Raji (cell line): Measurements from ENCODE around the gene METTL25B.

ENCODE experiments used
- POLR2A ChIP-seq: IDR thresholded peaks from 2 replicates; pipeline ENCODE4 v1.6.1; 2011; ENCODE audit warnings: low read depth, low read length, control low read depth; ENCODE audit not compliant: insufficient read depth

Gene METTL25B

DNA sequence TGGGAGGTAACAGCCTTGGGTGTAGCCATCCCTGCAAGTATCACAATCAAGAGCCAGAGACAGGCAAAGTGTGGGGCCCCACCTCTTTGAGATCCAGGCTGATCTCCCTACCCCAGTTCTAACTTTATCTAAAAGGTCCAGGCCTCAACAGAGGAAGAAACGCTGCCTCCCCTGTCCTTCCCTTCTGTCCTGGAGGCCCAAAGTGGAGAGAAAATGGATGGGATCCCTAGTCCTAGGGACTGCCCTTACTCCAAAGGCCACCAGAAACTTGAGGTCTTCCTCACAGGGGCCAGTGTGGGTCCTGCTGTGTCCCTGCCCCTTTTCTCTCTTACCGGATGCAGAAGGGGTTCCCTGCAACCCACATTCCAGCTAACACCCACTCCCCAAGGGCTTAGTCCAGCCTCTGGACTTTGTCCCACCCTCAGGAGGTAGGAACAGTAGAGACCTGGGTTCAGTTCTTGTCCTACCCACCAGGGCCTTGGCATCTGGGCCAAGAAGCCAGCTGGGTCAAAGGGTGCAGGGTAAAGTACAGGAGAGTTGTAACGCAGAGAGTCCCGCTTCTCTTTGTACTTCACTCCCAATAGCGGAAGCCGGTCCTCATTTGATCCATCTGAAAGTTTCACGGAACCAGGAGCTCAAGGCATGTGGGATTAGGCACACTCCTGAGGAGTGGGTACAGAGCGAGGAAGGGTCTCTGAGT lies 21.3 kb downstream of the METTL25B start:
- TF ChIP-seq POLR2A, result no peak

DNA sequence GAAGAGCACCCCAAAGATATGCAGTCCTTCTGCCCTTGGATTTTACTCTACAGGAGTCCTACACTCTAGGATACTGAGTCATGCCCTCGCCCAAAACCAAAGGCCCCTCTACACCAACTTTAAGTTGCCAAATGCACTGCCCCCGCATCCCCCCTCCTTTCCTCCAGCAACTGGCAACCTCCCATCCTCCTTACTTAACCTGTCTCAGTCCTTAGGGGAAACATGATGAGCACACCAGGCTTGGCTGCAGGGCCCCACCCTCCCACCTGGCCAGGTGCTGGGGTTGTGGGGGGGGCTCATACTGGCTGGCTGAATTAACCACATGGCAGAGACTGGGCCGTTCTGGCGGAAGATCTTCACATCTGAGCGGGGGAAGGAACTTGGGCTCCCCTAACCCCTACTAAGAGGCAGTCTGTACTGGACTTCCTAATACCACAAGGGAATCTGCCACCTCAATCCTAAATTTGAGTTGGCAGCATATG lies 22.0 kb downstream of the METTL25B start:
- peak; percentile 55; the same call in 1 of the 2 replicates for TF ChIP-seq POLR2A

DNA sequence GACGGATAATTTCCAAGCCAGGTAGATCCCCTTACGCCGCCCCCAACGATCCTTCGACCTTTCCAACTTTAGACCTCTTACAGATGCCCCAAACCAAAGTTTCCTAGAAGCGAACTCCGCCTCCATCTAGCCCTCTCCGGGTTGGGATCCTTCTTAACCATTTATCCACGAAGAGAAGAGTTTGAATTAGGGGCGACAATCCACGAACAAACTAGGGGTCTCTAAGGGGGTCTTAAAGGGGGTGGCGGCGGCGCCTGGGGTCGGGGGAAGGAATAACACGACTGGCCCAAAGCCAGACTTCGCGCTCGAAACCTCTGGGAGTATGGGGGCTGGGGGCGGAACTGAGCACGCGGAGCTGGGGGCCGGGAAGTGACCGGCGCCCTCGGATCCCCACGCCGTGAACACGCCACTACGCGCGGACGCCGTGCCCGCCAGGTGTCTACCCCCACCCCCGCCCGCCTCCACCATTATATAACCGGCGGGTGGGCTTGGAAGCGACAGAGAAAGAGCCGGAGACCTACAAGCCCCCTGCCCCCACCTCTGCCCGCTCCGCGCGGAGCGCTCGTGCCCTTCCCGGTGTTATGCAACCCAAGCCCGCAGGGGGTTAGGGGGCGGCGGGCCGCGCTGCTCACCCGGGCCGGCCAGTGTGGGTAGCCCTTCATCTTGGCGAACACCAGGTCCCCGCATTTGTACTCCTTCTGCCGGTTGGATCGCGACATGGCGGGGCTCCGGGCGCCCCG lies 22.6 kb downstream of the METTL25B start:
- no peak for TF ChIP-seq POLR2A

DNA sequence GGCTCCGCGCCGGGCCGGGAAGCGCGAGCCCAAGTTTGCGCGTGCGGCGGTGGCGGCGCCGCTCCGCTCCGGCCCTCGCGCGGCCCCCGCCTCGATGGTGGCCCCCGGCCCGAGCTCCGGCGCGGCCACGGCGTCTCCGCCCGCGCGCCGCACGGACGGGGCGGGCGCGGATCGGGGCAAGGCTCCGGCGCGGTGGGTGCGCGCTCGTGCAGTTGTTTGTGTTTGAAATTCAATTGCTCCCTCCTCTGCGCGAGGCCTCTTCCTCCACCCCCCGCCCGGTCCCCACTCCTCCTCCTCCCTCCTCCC lies 23.1 kb downstream of the METTL25B start, which contains the start of gene HDGF:
HDGF (minus strand) TSS at position 225 of the 306 bp plus-strand sequence. CDS start 246 bp downstream, outside the sequence.
- TF ChIP-seq POLR2A, result peak; percentile 66; the same call in 1 of the 2 replicates

DNA sequence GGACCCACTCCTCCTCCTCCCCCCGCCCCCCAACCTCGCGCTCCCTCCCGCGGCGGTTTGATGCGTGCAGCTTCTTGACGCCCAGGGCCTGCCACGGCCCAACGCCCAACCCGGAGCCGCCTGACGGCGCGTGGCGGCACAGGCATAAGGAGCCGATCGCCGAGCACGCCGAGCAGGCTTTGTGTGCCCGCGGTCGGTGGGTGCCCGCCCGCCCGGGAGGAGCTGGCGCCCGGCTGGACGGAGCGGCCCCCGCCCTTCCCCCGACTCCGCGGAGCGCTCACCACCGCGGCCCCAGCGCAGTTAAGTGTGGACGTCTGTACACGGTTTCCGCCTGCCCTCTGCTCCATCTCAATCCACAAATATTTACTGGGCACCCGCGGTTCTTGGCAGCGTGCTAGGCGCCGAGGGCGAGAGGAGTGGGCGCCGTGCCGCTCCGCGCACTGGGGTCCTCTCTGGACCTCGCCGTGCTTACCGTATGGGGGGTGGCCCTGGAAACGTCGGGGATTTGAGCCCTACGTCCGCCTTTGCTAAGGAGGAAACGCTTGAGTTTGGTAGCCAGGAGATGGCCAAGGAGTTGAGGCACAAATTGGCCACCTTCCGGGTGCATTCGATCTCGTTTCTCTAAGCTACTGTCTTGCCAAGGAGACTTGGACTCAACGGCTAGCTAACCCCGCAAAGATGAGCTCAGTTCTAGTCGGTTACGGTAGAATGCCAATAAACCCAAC lies 23.6 kb downstream of the METTL25B start:
- TF ChIP-seq POLR2A, result peak; percentile 62

DNA sequence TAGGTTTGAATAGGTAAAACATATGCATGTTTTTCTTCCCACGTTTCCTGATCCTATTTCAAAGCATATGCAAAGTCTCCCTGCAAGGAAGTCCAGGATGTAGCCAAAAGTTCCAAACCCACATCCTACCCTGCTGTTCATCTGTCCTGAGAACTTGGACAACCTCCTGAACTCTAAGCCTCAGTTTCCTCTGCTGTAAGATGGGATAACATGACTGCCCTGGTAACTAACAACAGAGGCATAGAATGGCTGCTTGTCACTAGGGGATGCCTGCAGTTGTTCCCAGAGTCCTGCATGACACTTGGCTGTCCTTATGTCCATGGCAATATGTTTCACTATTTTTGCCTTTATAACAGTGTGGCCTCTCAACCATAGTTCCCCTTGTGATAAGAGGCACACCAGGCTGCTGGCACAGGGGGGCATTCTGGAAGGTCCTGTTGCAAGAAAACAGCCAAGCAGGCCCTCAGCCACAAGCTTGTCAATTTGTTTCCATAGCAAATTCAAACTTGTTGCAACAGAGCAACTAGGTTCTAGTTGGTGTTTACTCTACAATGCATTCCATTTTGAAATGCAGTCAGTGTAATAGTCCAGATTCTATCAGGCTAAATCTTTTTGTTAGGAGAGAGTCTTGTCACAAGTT lies 24.7 kb downstream of the METTL25B start:
- TF ChIP-seq POLR2A, result no peak

DNA sequence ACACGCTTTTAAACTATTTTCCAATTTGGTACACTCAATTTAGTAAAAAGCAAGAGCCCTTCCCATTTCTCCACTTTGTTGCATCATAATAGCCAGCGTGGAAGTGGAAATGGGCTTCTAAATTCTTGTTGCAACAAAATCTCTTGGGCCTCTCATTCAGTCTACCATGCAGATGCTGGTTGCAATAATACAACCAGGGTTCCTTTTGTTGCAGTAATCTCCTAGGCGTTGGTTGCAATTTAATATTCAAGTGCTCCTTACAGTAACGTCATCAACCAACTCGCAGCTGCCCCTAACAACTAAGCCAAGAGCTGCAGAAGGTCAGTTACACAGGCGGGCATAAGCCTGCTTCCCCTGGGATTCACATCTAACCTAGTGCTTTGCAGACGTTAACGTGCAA lies 25.9 kb downstream of the METTL25B start:
- no peak for TF ChIP-seq POLR2A

DNA sequence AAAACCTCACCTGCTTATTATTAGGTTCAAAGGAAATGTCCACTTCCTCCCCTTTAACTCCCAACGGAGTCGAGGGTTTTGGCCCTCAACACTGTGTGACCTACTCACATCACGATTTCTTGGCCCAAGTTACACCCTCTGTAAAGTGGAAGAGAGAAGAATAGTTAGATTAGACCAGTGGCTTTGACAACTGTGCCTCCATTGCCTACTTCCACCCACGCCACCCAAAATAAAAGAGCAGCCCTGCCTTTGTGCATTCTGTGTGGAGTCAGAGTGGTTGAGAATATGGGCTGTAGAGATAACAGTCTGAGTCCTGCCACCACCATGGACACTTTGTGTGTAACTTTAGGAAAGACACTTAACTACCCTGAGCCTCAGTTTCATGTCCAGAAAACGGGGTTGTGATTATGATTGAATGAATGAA lies 27.3 kb downstream of the METTL25B start:
- no peak for TF ChIP-seq POLR2A

DNA sequence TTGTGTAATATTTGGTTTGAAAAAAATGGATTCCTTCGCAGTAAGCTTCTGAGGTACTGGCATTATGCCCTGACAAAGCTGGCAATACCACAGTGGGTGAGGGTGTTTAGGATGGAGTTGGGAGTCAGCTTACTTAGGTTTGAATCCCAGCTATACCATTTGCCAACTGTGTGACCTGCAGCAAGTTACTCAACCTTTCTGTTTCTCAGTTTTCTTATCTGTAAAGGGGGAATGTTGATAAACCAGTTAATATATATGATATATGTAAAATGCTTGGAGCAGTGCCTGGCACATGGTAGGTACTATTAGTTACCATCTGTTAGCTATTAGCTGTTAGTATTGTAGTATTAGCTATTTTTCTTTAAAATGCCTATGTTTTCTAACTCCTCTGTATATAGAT lies 28.1 kb downstream of the METTL25B start:
- no peak for TF ChIP-seq POLR2A

DNA sequence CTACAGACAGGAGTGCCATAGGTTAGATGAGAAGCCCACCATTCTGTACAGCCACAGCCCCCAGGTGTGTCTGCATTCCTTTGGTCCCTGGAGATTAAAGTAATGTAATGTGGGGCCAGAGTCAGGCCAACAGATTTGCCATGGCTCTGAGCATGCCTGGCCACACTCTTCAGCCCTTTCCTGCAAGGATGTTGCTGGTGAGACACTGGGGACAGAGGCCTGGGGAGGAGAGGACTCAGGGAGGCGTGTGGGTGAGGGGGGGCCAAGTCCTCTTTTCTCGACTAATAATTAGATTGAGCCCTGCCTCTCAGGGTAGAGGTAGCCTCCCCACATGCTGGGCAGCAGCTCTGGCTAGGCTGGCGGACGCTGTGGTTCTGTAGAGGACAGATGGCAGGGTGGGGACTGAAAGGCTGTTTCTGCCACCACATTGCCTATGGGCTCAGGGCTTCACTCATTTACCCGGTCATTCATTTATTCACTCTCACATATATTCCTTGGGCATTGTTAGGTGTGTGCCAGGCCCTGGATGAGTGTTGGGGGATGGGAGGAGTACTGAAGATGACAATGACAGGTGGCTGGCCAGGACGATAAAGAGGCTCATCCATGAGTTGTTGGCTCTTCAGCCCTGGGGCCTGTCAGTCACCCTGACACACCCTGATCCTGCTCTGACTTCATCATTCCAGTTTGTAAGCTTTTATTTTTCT lies 32.0 kb downstream of the METTL25B start:
- TF ChIP-seq POLR2A, result no peak

DNA sequence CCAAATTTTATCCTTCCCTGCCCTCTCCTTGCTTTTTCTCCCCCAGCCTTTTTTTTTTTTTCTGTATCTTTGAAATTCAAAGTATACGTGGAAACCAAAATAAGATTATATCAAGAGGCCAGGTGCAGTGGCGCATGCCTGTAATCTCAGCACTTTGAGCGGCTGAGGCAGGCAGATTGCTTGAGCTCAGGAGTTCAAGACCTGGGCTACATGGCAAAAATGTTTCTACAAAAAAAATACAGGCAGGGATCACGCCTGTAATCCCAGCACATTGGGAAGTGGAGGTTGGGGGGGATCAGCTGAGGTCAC lies 32.5 kb downstream of the METTL25B start:
- no peak for TF ChIP-seq POLR2A

DNA sequence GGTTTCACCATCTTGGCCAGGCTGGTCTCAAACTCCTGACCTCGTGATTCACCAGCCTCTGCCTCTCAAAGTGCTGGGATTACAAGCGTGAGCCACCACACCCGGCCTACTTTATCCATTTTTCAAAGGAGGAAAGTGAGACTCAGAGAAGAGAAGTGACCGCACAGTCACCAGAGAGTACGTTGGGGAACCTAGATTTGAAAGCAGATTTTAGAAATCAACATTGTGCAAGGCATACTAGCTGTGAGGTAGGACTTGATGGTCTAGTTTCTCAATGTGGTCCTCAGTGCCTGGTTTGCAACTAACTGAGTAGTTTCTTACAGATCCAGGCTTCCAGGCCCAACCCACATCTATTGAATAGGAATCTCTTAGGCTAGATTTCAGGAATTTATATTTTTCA lies 37.4 kb downstream of the METTL25B start:
- TF ChIP-seq POLR2A, result no peak

DNA sequence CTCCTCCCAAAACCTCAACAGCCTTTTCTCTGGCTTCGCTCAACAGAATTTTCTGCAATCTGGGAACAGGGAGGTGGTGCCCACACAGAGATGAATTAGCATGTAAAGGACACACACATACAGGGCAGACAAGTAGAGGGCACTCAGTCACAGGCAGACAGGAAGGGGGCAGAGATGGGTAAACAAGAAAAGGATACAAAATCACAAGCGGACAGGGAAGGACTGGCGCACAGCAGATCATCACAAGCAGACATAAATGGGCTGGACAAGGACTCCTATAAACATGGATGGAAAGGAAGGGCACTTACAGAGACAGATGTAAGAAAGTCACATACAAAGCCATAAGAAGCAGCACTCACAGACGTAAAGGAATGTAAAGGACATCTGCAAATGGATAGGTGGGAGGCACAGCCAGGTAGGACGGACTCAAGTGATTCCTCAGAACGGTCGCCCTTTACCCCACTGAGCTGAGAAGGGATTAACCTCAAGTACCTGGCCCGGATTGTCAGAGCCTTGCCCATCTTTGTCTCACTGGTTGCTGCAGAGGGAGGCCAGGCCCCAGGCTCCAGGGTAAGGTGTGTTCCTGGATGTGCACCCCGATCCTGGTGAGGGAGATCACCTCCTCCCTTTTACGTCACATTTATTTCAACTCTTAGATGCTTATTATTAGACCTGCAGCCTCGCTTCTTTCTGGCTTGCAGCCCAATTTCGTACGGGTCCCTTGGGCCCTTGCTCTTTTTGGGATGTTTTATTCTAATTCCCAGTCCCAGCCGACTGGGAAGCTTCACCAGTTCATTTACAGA lies 38.2 kb downstream of the METTL25B start:
- peak; percentile 23; the same call in 1 of the 2 replicates for TF ChIP-seq POLR2A
